ENCODE results near the gene POLN.
A peak's percentile ranks its signal among the peaks of the same experiment; 100 is the strongest.

The POLN gene

DNA sequence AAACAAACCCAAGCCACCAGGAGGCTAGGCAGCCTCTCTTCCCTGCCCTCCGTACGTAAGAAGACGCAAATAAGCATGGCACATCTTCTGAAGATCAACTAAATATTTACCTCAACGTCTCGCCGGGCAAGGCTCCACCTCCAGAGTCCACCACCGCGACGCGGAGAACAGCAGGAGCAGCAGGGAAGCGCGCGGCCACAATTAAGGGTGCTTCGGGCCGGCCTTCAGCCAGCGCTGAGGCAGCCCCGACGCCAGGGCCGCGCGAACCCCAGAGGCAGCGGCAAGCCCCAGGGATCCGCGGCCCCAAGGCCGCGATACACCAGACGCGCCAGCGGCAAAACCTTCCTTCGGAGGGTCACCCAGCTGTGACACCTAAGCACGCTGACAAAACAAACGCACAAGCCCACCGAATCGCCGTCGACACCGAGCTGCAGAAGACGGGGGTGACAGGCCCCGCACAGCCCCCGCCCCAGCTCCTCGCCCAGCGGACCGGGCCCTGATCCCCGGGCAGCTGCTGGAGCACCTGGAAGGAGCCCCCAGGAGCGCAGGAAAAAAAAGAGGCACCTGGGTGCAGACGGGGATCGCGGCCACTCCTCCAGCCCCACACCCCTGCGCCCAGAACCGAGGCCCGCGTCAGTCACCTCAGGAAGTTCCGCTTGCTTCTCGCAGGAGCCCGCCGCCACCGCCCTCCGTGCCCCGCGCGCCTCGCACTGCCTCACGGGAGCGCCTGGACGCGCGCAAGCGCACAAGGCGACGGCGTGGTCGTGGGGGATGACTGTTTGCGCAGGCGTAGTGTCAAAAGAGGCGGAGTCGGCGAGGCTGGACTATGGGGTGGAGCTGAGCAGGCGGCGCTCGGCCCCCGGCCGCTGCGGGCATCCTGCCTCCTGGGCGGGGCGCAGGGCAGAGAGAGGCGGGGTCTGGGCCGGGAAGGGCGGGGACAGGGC, at the start of gene POLN, which contains the start of gene HAUS3:
TSS of gene POLN (minus strand) at position 712 of the 944 bp plus-strand sequence. CDS start 12,890 bp downstream, outside the sequence.
TSS of gene HAUS3 (minus strand) at position 712 of the 944 bp plus-strand sequence. CDS start 1,175 bp downstream, outside the sequence.
- no peak within 1 kb of the TSS for H2AFZ ChIP-seq (ENCODE audit: low read length)
- peak within 1 kb of the TSS; percentile 79 for H3K9ac ChIP-seq (ENCODE audit: low read length)
- H3K9me2 ChIP-seq (ENCODE audit: low read depth, low read length): no peaks in the 10 kb centered on the region
- H3K27ac ChIP-seq (ENCODE audit: low read depth, low read length, poor library complexity, severe bottlenecking): peak within 1 kb of the TSS; percentile 35
- no peak for TF ChIP-seq EZH2 (IDR thresholded peaks at IDR 0.05; ENCODE audit: borderline replicate concordance, low read length)
- TF ChIP-seq, protein P1, sequence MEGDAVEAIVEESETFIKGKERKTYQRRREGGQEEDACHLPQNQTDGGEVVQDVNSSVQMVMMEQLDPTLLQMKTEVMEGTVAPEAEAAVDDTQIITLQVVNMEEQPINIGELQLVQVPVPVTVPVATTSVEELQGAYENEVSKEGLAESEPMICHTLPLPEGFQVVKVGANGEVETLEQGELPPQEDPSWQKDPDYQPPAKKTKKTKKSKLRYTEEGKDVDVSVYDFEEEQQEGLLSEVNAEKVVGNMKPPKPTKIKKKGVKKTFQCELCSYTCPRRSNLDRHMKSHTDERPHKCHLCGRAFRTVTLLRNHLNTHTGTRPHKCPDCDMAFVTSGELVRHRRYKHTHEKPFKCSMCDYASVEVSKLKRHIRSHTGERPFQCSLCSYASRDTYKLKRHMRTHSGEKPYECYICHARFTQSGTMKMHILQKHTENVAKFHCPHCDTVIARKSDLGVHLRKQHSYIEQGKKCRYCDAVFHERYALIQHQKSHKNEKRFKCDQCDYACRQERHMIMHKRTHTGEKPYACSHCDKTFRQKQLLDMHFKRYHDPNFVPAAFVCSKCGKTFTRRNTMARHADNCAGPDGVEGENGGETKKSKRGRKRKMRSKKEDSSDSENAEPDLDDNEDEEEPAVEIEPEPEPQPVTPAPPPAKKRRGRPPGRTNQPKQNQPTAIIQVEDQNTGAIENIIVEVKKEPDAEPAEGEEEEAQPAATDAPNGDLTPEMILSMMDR (IDR thresholded peaks at IDR 0.05; ENCODE audit: low read length): no peak
- peak within 1 kb of the TSS; percentile 92 for H3K4me2 ChIP-seq (ENCODE audit: low read length)
- no peaks in the 10 kb centered on the region for H3K9me3 ChIP-seq (ENCODE audit: low read length)
- no peaks in the 10 kb centered on the region for H3F3A ChIP-seq (ENCODE audit: insufficient read depth, low read length)
- peaks cover 38% of the 10 kb centered on the region for H3K4me1 ChIP-seq (ENCODE audit: insufficient read depth, low read length, severe bottlenecking)
- peak within 1 kb of the TSS; percentile 87 for H3K4me3 ChIP-seq (ENCODE audit: low read depth, low read length, poor library complexity, severe bottlenecking)
- H3K27me3 ChIP-seq (ENCODE audit: insufficient read depth, low read length): no peaks in the 10 kb centered on the region
- H3K79me2 ChIP-seq (ENCODE audit: insufficient read depth, low read length): peaks cover 32% of the 10 kb centered on the region
- no peaks in the 10 kb centered on the region for H4K20me1 ChIP-seq (ENCODE audit: insufficient read depth, low read length)
- peaks cover 19% of the 10 kb centered on the region; the same call in 1 of the 2 replicates for H3K36me3 ChIP-seq (ENCODE audit: insufficient read depth, low read length)

DNA sequence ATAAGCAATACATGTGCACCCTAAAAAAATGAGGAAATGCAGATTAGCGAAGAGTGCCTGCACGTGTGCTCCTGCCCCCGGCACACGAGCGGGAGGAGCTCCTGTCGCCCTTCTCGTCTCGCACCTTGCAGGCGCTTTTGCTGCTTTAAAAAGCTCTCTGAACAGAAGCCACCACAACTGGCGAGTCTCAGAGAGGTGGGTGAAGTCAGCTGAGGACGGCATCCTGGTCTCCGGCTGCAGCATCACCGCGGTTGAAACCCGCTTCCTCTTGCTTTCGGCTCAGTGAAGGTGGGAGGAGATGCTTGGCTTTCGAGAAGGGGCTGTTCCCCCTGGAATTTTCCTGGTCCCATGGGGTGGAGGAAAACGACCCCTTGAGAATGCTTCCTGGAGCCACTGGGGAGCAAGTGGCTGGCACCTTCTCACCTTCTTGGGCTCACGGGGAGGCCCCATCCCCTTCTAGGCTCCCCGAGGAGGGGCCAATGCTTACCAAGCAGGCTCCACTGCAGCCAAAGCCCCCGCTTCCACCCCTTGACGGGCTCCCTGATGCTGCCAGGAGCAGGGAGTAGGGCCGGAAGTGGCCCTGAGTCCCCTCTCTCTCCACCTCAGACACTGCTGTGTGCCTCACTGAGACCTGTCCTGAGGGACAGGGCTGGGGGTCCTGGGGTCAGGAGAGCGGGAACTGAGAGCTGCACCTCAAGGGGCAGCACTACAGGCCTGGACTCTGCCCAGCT, 49.2 kb upstream of the POLN start:
- Histone ChIP-seq H3K4me2 (ENCODE audit: low read length) (no peak overlapping the region; the same call in 1 of the 2 replicates), H3K9me2 (ENCODE audit: low read depth, low read length) (no peaks in the 10 kb centered on the region), H3K4me3 (ENCODE audit: low read depth, low read length, poor library complexity, severe bottlenecking) (no peak overlapping the region), H3K9ac (ENCODE audit: low read length) (no peak overlapping the region), H3K4me1 (ENCODE audit: insufficient read depth, low read length, severe bottlenecking) (peaks cover 19% of the 10 kb centered on the region), H3K36me3 (ENCODE audit: insufficient read depth, low read length) (no peaks in the 10 kb centered on the region; the same call in 1 of the 2 replicates), H4K20me1 (ENCODE audit: insufficient read depth, low read length) (no peaks in the 10 kb centered on the region), H3K27ac (ENCODE audit: low read depth, low read length, poor library complexity, severe bottlenecking) (peak overlapping the region; percentile 6), H3K79me2 (ENCODE audit: insufficient read depth, low read length) (no peaks in the 10 kb centered on the region), H2AFZ (ENCODE audit: low read length) (no peak overlapping the region), H3K9me3 (ENCODE audit: low read length) (no peaks in the 10 kb centered on the region), H3F3A (ENCODE audit: insufficient read depth, low read length) (no peaks in the 10 kb centered on the region), H3K27me3 (ENCODE audit: insufficient read depth, low read length) (no peaks in the 10 kb centered on the region)
- TF ChIP-seq, protein P1 (IDR thresholded peaks at IDR 0.05; ENCODE audit: low read length): no peak
- TF ChIP-seq EZH2 (IDR thresholded peaks at IDR 0.05; ENCODE audit: borderline replicate concordance, low read length): no peak

GRCh38 chr4:2290488-2290887, 48.6 kb upstream of the POLN start:
- Histone ChIP-seq H3K4me3 (ENCODE audit: low read depth, low read length, poor library complexity, severe bottlenecking) (no peak overlapping the region), H3K9ac (ENCODE audit: low read length) (no peak overlapping the region), H3K4me2 (ENCODE audit: low read length) (no peak overlapping the region; the same call in 1 of the 2 replicates), H3F3A (ENCODE audit: insufficient read depth, low read length) (no peaks in the 10 kb centered on the region), H3K4me1 (ENCODE audit: insufficient read depth, low read length, severe bottlenecking) (peaks cover 12% of the 10 kb centered on the region), H3K79me2 (ENCODE audit: insufficient read depth, low read length) (no peaks in the 10 kb centered on the region), H3K27ac (ENCODE audit: low read depth, low read length, poor library complexity, severe bottlenecking) (peak overlapping the region; percentile 6), H3K36me3 (ENCODE audit: insufficient read depth, low read length) (no peaks in the 10 kb centered on the region; the same call in 1 of the 2 replicates), H3K27me3 (ENCODE audit: insufficient read depth, low read length) (no peaks in the 10 kb centered on the region), H2AFZ (ENCODE audit: low read length) (no peak overlapping the region), H3K9me3 (ENCODE audit: low read length) (no peaks in the 10 kb centered on the region), H4K20me1 (ENCODE audit: insufficient read depth, low read length) (no peaks in the 10 kb centered on the region), H3K9me2 (ENCODE audit: low read depth, low read length) (no peaks in the 10 kb centered on the region)
- no peak for TF ChIP-seq EZH2 (IDR thresholded peaks at IDR 0.05; ENCODE audit: borderline replicate concordance, low read length)
- TF ChIP-seq, protein P1 (IDR thresholded peaks at IDR 0.05; ENCODE audit: low read length): no peak
